Activated naive CD4-positive, alpha-beta T cell treated with Interleukin-2 at 50 U/mL for 16 hours (primary cell): ENCODE results near the gene TCN1.
"Not testable (repeated sequence)": the region's sequence is repeated elsewhere in the genome, so short reads cannot be mapped to it uniquely, and the experiment has no call there.

ENCODE experiments used
- DNase-seq: peaks from one replicate; pipeline ENCODE4 v3.0.0-alpha.2; 2020

The TCN1 gene, protein sequence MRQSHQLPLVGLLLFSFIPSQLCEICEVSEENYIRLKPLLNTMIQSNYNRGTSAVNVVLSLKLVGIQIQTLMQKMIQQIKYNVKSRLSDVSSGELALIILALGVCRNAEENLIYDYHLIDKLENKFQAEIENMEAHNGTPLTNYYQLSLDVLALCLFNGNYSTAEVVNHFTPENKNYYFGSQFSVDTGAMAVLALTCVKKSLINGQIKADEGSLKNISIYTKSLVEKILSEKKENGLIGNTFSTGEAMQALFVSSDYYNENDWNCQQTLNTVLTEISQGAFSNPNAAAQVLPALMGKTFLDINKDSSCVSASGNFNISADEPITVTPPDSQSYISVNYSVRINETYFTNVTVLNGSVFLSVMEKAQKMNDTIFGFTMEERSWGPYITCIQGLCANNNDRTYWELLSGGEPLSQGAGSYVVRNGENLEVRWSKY

DNA sequence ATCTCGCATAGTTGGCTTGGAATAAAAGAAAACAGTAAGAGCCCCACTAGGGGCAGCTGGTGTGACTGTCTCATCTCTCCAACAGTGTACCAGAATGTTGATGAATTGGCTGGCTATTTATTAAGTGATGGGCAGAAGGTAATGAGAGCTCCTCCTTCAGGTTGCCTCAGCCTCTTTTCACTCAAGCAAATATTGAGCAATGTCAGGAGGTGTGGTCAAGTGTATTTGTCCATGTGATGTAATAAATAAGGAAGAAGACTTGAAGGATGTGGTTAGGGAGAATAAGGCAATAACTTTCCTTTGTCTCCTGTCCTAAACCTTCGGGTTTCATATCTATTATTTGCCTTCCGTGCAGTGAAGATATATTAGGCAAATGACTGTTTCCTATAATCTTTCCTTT is at the start of gene TCN1:
TSS of gene TCN1 (minus strand) at position 91 of the 400 bp plus-strand sequence. CDS start at position 74, 17 bp downstream.
- no peak for DNase-seq

DNA sequence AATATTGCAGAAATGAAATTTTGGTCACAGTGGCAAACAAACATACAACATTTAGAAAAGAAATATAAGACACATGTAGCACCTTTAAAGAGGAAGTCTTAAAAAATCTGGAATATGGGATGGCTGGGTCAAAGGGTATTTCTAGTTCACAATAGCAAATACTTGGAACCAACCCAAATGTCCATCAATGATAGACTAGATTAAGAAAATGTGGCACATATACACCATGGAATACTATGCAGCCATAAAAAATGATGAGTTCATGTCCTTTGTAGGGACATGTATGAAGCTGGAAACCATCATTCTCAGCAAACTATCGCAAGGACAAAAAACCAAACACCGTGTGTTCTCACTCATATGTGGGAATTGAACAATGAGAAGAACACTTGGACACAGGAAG is 37.3 kb upstream of the TCN1 start:
- DNase-seq = not testable (repeated sequence)

DNA sequence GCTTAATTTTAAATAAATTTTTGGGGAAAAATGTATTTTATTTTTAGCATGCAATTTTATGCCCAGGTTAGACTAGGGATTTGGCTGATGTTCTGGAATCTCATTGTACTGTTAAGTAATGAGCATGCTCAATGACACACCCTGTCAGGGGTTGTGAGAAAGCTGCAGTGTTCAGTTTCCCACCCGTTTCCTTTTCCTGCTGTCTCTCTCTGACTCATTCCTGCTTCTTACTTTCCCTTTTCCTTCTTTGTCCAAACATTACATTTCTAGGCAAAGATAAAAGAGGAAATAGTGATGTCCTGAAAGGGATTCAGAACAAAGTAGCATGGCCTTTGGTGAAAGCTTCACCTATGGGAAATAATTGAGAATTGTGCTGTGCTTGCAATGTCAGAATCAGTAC is 35.0 kb upstream of the TCN1 start:
- no peak for DNase-seq

DNA sequence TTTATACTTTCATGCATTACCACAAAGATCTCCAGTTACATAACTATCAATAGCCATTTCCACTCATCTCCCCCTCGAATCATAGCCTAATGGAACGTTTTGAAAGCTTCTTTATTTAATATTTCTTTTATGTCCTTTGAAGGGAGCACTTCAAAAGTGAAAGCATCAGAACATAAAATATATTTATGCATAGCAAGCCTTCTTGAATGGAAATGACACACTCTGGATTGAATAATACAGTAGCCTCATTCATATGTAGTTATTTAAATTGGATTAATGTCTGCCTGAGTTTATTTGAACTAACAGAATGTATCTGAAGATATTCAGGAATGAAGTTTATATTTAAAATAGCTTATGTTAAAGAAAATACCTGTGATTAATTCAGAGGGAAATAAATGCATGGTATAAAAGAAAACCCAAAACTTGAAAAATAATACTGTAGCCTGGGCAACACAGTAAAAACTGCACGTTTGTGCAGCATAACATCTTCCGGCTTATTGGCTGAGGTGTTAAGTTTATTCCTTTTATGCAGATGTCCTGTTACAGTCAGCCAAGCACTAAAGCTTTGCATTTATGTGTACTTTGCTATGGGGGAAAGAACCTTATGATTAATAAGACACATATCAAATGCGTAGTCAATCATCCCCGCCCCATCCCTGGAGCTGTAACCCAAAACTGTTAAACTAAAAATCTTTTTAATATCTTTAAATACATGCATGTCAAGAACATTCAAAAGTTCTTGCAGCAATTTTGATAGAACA is 34.3 kb upstream of the TCN1 start:
- DNase-seq = no peak

DNA sequence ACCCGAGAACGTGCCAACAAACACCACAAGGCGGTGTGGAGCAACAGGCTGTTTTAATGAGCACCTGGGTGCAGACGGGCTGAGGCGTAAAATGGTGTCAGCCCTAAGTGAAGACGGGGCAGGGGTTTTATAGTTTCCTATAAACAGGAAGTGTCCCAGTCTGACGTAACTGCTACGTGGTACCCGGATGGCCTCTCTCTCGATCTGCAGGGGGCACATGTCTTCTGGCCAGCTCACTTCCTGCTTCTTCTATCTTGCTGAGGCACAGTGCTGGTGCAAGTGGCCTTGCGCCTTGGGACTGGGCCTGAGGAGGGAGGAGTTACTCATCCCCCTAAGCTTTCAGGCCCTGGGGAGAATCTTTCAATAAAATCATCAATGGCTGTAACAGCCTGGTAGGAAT is 33.2 kb upstream of the TCN1 start:
- DNase-seq = no peak

DNA sequence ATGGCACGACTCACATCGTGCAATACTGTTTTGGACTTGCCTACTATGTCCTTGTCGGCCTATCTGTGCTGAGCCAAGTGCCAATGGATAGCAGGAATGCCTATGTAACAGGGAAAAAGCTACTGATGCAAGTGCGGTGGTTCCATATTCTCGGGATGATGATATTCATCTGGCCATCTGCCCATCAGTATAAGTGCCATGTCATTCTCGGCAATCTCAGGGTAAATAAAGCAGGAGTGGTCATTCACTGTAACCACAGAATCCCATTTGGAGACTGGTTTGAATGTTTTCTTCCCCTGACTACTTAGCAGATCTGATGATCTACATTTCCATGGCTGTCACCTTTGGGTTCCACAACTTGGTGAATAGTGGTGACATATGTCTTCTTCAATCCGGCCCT is 32.4 kb upstream of the TCN1 start:
- no peak for DNase-seq

DNA sequence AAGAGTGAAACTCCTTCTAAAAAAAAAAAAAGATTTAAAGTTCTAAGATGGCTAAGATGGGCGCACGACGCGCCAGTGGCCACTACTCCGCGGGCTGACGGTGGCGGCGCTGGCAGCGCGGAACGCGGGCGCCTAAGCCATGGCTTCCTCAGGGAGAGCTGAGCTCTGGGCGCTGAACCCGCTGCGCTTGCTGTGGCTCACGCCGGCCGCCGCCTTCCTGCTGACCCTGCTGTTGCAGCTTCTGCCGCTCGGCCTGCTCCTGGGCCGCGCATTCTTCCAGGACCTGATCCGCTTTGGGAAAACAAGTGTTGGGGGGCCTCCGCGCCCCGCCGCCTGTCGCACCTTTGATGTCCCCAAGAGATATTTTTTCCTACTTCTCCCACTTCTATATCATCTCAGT is 31.8 kb upstream of the TCN1 start:
- no peak for DNase-seq

DNA sequence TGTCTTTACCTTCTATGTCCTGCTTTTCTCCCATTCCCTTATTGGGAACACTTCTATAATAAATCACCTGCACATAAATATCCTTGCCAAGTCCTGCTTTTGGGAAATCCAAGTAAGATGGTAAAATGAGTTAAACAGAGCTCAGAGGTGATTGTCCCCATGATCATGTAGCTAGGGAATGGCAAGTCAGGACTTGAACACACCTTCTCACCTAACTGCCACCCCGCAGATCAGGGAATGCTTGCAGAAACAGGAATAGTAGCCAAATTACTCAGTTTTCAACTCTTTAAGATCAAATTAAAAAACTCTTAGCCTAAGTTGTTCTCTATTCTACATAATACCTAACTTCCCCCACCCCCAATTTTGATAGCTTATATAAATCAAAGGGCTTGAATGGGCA is 28.3 kb upstream of the TCN1 start:
- no peak for DNase-seq

DNA sequence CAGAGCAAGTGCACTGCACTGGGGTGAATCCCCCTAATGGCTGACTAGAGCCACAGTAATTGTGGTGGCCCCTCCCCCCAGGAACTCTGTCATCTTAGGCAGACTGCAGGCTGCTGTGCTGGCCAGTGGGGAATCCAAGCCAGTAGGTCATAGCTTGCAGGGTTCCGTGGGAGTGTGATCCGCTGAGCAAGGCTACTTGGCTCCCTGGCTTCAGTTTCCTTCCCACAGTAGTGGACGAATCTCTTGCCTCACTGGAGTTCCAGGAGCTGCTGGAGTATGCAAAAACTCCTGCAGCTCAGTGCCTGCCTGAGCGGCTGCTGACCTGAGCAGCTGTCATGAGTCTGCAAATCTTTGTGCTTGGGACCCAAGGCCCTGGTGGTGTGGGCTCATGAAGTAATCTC is 25.5 kb upstream of the TCN1 start:
- DNase-seq = no peak

DNA sequence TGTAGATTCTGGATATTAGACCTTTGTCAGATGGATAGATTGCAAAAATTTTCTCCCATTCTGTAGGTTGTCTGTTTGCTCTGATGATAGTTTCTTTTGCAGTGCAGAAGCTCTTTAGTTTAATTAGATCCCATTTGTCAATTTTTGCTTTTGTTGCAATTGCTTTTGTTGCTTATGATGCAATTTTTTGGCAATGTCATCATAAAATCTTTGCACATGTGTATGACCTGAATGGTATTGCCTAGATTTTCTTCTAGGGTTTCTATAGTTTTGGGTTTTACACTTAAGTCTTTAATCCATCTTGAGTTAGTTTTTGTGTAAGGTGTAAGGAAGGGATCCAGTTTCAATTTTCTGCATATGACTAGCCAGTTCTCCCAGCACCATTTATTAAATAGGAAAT is 20.9 kb upstream of the TCN1 start:
- not testable (repeated sequence) for DNase-seq

DNA sequence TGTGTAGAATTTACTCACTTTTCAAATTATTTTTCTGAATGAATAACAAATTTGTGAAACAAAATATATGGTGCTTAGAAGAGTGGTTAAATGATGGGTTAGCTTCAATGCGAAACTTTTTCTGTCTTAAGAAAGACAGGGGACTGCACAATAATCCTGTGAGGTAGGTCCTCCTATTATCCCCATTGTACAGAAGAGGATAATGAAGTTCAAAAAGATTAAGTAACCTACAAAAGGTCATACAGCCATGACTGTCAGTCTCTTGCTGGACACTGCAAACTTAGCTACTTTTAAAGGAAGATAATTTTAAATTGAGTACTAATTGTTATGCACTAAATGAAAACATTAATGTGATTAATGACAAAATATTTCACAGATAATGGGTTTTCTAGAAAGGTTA is 17.3 kb upstream of the TCN1 start:
- DNase-seq = no peak

DNA sequence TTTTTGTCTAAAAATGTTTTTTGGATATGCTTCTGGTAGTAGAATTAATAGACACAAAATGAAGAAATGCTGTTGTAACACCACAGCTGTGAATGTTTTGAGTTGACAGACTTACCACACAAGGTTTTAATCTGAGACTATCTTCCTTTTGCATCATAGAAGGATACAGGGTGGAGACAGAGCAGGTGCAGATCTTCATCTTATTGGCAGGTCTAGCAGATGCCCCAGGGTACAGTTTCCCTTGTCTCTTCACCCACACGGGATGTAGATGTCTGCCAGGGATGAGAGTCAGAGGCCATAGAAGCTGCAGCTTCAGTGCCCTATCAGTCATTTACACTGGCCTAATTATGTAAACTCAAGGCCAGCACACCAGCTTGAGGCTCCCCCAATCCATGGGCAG is 13.3 kb upstream of the TCN1 start:
- no peak for DNase-seq

DNA sequence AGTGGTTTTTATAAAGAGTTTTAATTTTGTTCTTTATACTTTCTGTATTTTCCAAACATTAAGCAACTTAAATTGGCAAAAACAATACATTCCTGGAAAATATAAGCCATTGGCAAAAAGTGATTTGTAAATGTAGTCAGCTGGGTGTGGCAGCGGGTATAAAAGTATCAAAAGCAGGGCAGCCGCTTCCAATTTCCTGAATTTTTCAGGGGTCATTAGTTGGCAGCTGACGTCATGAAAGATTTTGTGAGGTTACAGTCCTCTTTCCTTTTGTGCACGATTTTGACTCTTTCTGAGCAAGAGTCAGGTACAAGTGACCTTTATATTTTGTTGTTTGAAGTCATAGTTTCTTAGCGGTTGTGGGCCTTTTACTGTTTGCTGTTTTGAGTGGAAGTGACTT is 12.3 kb upstream of the TCN1 start, which contains the start of gene OOSP3:
TSS of gene OOSP3 (plus strand) at position 208 of the 400 bp plus-strand sequence. CDS start at position 235, 27 bp downstream.
- no peak for DNase-seq

DNA sequence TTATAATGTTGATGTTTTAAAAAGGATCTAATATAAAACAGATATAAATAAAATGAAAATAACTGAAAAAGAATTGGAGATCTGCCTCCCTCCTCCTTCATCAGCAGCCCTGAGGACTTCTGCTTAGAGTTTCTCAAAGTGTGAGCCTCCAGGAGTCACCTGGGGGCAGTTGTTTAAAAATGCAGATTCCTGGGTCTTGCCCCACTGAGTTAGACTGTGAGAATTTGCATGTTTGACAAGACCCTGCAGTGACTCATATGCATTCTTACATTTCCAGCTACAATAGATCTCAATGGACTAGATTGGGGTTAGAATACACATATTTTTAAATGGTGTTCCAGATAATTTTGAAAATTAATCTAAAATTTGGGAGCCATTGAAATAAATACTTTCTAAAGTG is 11.5 kb upstream of the TCN1 start:
- DNase-seq = no peak

DNA sequence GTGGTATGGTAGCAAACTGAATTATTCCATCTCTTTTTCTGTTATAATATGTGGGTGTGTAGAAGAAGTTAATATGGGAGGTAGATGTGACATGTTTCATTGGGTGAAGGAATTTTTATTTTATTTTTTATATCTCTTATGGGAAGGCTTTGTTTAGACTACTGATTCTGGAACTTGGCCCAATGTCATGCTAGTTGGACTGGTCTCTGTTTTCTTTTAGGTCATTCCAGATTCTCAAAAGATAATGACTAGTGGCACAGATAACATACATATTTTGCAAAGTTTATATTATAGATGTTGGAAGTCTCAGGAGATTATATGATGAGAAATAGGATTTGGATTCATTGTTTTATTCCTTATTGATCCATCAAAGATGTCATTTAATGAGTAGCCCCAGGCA is 11.0 kb upstream of the TCN1 start:
- DNase-seq = no peak

DNA sequence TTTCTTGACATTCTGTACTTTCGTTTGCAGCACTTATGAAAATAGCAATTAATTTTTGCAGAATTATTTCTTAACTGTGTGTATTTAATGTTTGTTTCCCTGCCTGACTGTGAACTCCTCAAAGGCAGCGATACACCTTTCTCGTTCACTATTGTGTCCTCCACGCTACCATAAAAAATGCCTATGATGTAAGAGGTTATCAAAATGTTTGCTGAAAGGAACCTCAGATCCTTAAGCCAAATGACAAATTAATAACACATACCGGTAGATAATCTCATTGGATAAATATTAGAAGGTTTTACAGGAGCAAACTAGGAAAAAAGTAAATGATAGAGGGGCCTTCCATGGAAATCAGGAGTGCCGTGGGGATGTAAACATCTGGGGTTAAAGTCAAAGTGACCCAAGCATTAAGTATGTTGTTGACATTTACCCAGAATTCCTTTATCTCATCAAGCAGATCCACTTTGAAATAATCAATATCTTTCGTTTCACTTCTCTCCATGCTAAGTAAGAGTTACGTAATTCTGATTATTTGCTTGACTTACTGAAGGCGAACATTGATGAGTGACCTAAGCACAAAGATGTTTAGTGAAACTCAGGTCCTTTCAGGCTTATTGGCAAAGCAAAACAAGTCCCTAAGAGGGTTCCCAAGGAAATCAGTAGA is 9.7 kb upstream of the TCN1 start:
- DNase-seq = no peak

DNA sequence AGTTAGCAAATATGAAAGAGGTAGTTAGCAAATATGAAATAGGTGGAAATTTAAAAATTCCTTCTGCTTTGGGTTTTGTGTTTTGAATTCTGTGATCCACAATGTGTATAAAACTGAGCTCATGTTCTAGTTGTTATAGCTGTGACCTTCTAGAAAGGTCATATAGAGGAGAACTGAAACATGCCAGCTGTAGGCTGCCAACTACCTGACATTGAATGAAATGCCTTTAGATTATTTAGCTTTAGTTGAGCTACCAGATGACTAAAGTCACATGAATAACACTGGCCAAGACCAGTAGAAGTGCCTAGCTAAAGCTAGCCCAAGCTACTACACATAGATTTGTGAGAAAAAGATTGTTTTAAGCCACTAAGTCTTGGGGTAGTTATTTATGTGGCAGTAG is 5.8 kb upstream of the TCN1 start:
- no peak for DNase-seq

DNA sequence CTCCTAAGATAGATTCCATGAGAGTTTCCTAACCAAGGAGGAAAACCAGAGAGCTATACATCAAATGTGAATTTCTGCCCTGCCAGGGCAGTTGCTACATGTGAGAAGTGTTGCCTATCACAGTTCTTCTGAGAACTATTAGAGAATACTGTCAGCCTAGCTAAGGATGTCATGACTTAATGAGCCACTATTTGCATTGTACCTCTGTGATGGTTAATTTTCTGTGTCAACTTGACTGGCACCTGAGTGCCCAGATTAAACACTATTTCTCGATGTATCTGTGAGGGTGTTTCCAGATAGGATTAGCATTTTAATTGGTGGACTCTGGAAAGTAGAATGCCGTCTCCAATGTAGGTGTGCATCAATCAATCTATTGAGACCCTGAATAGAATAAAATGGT is 1.7 kb upstream of the TCN1 start:
- DNase-seq = no peak

DNA sequence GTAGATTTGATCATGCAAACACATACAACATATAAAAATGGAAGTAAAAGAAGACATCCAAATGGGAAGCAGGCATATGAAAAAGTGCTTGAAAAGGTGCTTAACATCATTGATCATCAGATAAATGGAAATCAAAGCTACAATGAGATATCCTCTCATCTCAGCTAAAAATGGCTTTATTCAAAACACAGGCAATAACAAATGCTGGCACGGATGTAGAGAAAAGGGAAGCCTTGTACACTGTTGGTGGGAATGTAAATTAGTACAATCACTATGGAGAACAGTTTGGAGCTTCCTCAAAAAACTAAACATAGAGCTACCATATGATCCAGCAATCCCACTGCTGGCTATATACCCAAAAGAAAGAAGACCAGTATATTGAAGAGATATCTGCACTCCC is 549 bp upstream of the TCN1 start:
- DNase-seq = no peak

DNA sequence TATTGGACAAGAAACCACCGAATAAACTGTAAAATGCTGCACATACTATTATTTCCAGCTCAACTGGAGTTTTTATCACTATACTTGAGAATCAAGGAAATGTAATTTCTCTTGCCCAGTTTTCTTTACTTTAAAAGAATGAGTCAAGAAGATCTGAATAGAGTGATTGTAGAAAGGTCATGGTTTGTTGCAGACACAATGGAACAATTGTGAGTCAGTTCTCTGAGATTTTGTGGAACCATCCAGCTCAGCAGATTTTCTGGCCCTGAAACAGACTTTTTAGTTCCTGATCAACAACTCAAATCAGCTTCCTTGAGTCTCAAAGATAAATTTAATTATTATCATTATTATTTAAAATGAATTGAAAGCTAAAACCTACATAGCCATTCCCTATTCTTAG is 1.3 kb downstream of the TCN1 start:
- DNase-seq = no peak

DNA sequence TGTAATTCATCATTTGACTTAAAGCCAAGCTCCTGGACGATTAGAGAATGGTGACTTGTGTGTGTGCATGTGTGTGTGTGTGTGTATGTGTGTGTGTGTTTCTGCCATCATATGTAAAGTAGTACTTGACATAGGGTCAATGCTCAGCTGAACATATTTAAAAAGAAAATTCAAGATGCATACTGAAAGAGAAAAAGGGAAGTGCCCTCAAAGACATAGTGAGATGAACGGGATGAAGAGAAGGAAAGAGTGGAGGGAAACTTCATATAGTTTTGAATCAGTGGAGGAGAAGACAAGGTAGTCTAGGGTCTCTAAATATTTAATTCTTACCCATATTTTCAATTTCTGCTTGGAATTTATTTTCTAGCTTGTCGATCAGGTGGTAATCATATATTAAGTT is 4.0 kb downstream of the TCN1 start:
- DNase-seq = no peak

DNA sequence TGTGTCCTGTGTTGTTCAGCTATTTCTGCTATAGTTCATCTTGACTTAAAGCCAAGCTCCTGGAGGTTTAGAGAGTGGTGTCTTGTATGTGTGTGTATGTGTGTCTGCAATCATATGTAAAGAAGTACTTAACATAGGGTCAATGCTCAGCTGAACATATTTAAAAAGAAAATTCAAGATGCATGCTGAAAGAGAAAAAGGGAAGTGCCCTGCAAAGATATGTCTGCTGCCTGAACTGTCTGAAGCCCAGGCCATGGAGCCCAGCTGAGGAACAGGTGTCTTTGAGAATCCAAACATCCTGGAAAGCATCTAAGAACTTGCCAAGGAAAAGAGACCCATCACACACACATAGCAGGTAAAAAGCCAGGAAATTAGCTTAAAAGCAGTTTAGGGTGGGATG is 6.6 kb downstream of the TCN1 start:
- no peak for DNase-seq
